Colonic mucosa (tissue), 4 donors: ENCODE data around the gene CAV2. TPM values are rescaled to one million over a fixed set of nuclear protein-coding genes. Genes with fewer than 3 reads are reported as not detected.
A peak's percentile ranks its signal among the peaks of the same experiment; 100 is the strongest.

Experiments
- DNase-seq: peaks from one replicate; pipeline ENCODE4 v3.0.0-alpha.2; 2020
- H3K27ac ChIP-seq: fragments of 200-600 bp; one replicate; pipeline ENCODE4 v1.8.0; 2021
- H3K27me3 ChIP-seq: fragments of 200-600 bp; one replicate; pipeline ENCODE4 v1.8.0; 2021
- H3K36me3 ChIP-seq: fragments of 200-600 bp; one replicate; pipeline ENCODE4 v1.8.0; 2021
- H3K4me1 ChIP-seq: fragments of 200-600 bp; one replicate; pipeline ENCODE4 v1.8.0; 2021; ENCODE audit warnings: mild to moderate bottlenecking
- H3K4me3 ChIP-seq: fragments of 200-600 bp; one replicate; pipeline ENCODE4 v1.8.0; 2021
- H3K9ac ChIP-seq, 2 donors: one replicate each; pipeline ENCODE4 v1.7.0; 2013; ENCODE audit warnings: control low read depth in 2 of 2, low read depth in 2 of 2, low read length in 2 of 2
- H3K9me3 ChIP-seq: fragments of 200-600 bp; one replicate; pipeline ENCODE4 v1.8.0; 2021
- intact Hi-C: fragments of 100-400 bp; cut with DNase I; formaldehyde crosslinking; loops from one replicate; pipeline ENCODE4 v1.14.1; 2022
- total RNA-seq, 2 donors: library from RNA; stranded (reverse); fragmentation: NEBNext Ultra II Directional in 1 of 2; extraction: Animal tissue kit (Norgen Biotek cat#: 25700) in 1 of 2; gene quantifications; one replicate each; pipeline ENCODE4 v1.2.1, GENCODE V29; 2021
- TF ChIP-seq, protein P1 (sequence below): fragments of 200-600 bp; IDR thresholded peaks from one replicate; pipeline ENCODE4 v1.8.0; 2022; ENCODE audit warnings: antibody characterized with exemption, mild to moderate bottlenecking
- donor health status: healthy.
- donor health status: DM: no; HTN: no; CAD: no.
- donor health status: DM: no; HTN: no; CAD: no.

The CAV2 gene
- total RNA-seq, 2 donors from 2014 or later: 4.2 to 22.0 TPM

DNA sequence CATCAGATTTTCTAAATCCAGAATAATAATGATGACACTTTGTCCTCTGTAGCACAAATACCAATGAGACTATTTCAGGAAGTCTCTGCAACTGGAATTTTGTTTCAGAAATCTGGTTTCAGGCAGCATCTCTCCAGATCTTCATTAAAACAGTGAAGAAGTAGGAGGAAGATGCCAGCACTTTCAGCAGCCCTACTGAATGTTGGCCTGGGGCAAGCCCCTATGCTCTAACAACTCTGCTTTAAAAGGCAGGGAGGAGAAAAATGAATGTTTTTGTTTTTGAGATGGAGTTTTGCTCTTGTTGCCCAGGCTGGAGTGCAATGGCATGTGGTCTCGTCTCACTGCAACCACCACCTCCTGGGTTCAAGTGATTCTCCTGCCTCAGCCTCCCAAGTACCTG is 18.1 kb downstream of the CAV2 start:
- H3K9ac ChIP-seq: no peak overlapping the region
- H3K4me3 ChIP-seq: no peak overlapping the region
- TF ChIP-seq, protein P1, sequence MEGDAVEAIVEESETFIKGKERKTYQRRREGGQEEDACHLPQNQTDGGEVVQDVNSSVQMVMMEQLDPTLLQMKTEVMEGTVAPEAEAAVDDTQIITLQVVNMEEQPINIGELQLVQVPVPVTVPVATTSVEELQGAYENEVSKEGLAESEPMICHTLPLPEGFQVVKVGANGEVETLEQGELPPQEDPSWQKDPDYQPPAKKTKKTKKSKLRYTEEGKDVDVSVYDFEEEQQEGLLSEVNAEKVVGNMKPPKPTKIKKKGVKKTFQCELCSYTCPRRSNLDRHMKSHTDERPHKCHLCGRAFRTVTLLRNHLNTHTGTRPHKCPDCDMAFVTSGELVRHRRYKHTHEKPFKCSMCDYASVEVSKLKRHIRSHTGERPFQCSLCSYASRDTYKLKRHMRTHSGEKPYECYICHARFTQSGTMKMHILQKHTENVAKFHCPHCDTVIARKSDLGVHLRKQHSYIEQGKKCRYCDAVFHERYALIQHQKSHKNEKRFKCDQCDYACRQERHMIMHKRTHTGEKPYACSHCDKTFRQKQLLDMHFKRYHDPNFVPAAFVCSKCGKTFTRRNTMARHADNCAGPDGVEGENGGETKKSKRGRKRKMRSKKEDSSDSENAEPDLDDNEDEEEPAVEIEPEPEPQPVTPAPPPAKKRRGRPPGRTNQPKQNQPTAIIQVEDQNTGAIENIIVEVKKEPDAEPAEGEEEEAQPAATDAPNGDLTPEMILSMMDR: no peak
- no peaks in the 10 kb centered on the region for H3K4me1 ChIP-seq
- H3K36me3 ChIP-seq: no peaks in the 10 kb centered on the region
- no peak for DNase-seq
- intact Hi-C loops: no loop called here
- no peaks in the 10 kb centered on the region for H3K27me3 ChIP-seq
- no peak overlapping the region for H3K27ac ChIP-seq
- no peaks in the 10 kb centered on the region for H3K9me3 ChIP-seq

- Histone ChIP-seq H3K9ac (no peak overlapping the region), H3K27ac (no peak overlapping the region), H3K4me3 (no peak overlapping the region), H3K36me3 (no peaks in the 10 kb centered on the region), H3K27me3 (no peaks in the 10 kb centered on the region), H3K9me3 (no peaks in the 10 kb centered on the region), H3K4me1 (no peaks in the 10 kb centered on the region)
- DNase-seq: no peak
- intact Hi-C loops: no loop called here
- TF ChIP-seq, protein P1: no peak
Measured at GRCh38 chr7:116518961-116519360, 19.4 kb downstream of the CAV2 start.

- H3K4me1 ChIP-seq: peaks cover 9% of the 10 kb centered on the region
- no peak overlapping the region for H3K4me3 ChIP-seq
- TF ChIP-seq, protein P1: no peak
- H3K9me3 ChIP-seq: no peaks in the 10 kb centered on the region
- H3K36me3 ChIP-seq: no peaks in the 10 kb centered on the region
- no peak overlapping the region for H3K27ac ChIP-seq
- no peak overlapping the region for H3K9ac ChIP-seq
- DNase-seq: no peak
- H3K27me3 ChIP-seq: peaks cover 15% of the 10 kb centered on the region
- intact Hi-C loops: no loop called here
Measured at GRCh38 chr7:116521046-116521664, 21.6 kb downstream of the CAV2 start.

GRCh38 chr7:116522247-116522646 is 22.7 kb downstream of the CAV2 start:
- intact Hi-C loops: no loop called here
- H3K36me3 ChIP-seq: no peaks in the 10 kb centered on the region
- DNase-seq: no peak
- H3K9ac ChIP-seq: no peak overlapping the region
- H3K4me3 ChIP-seq: no peak overlapping the region
- TF ChIP-seq, protein P1: no peak
- peaks cover 23% of the 10 kb centered on the region for H3K27me3 ChIP-seq
- H3K27ac ChIP-seq: no peak overlapping the region
- H3K4me1 ChIP-seq: peaks cover 9% of the 10 kb centered on the region
- H3K9me3 ChIP-seq: no peaks in the 10 kb centered on the region

GRCh38 chr7:116524221-116524608 is 24.7 kb downstream of the CAV2 start:
- Histone ChIP-seq H3K27ac (peak overlapping the region; percentile 68), H3K9ac (peak overlapping the region in 1 of 2 donors; percentile 74)

More at GRCh38 chr7:116524221-116524608, 24.7 kb downstream of the CAV2 start:
- no peak for DNase-seq
- TF ChIP-seq, protein P1: no peak
- no peaks in the 10 kb centered on the region for H3K9me3 ChIP-seq
- intact Hi-C loops: no loop called here
- H3K27me3 ChIP-seq: peaks cover 23% of the 10 kb centered on the region
- no peaks in the 10 kb centered on the region for H3K36me3 ChIP-seq
- H3K4me3 ChIP-seq: peak overlapping the region; percentile 51
- peaks cover 9% of the 10 kb centered on the region for H3K4me1 ChIP-seq
